ENCODE results near the gene ARL6IP5. TPM values are rescaled to one million over a fixed set of nuclear protein-coding genes. Genes with fewer than 3 reads are reported as not detected.

Gene ARL6IP5
- total RNA-seq, 1 experiment from 2014 or later = 30.0 TPM

- no peak for TF ChIP-seq JUND (IDR thresholded peaks at IDR 0.05)
- no peak for TF ChIP-seq EZH2 (IDR thresholded peaks at IDR 0.05)
- no peak for TF ChIP-seq SIN3A (IDR thresholded peaks at IDR 0.05; ENCODE audit: low read depth)
- TF ChIP-seq TCF7L2 (IDR thresholded peaks at IDR 0.05; ENCODE audit: borderline replicate concordance, extremely low read depth, insufficient read depth, insufficient read length) = no peak
- TF ChIP-seq YY1 (IDR thresholded peaks at IDR 0.05; ENCODE audit: extremely low read depth, insufficient replicate concordance, low read depth, low read length) = no peak
- no peak for TF ChIP-seq CEBPB (IDR thresholded peaks at IDR 0.05; ENCODE audit: low read depth)
- no peak for TF ChIP-seq ZBTB33 (IDR thresholded peaks at IDR 0.05; ENCODE audit: extremely low read depth, insufficient replicate concordance, low read length)
- TF ChIP-seq, protein P1, sequence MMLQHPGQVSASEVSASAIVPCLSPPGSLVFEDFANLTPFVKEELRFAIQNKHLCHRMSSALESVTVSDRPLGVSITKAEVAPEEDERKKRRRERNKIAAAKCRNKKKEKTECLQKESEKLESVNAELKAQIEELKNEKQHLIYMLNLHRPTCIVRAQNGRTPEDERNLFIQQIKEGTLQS (IDR thresholded peaks at IDR 0.05) = no peak
- TF ChIP-seq RAD21 (IDR thresholded peaks at IDR 0.05; ENCODE audit: low read depth) = no peak
- no peak for TF ChIP-seq CBX3 (IDR thresholded peaks at IDR 0.05; ENCODE audit: low read depth)
- no peak for TF ChIP-seq FOSL1 (IDR thresholded peaks at IDR 0.05; ENCODE audit: low read depth)
- TF ChIP-seq POLR2A (IDR thresholded peaks at IDR 0.05; ENCODE audit: borderline replicate concordance, extremely low read depth, insufficient read depth, insufficient read length) = no peak
- TF ChIP-seq SP1 (IDR thresholded peaks at IDR 0.05; ENCODE audit: low read depth) = no peak
- TF ChIP-seq REST (IDR thresholded peaks at IDR 0.05; ENCODE audit: low read depth) = no peak
- Histone ChIP-seq H3K4me3 (replicated peaks in 1 of 2; ENCODE audit: low read depth in 1 of 2, low read length in 2 of 2) (no peak overlapping the region), H3K4me1 (ENCODE audit: control insufficient read depth in 1 of 2, insufficient read depth in 2 of 2, low read length in 2 of 2) (no peaks in the 10 kb centered on the region; a peak in 1 of 4 replicates), H3K79me2 (ENCODE audit: insufficient read depth, low read length) (no peaks in the 10 kb centered on the region; the same call in 1 of the 2 replicates), H3K36me3 (ENCODE audit: control insufficient read depth in 1 of 2, insufficient read depth in 2 of 2, low read length in 2 of 2) (no peaks in the 10 kb centered on the region), H3K9me3 (ENCODE audit: control insufficient read depth in 1 of 2, insufficient read depth in 1 of 2, low read depth in 1 of 2, low read length in 2 of 2) (no peaks in the 10 kb centered on the region), H3K4me2 (ENCODE audit: low read length) (no peak overlapping the region), H4K20me1 (ENCODE audit: insufficient read depth) (no peaks in the 10 kb centered on the region), H3K27ac (ENCODE audit: low read depth, low read length) (no peak overlapping the region), H2AFZ (ENCODE audit: low read depth, low read length, poor library complexity, severe bottlenecking) (no peak overlapping the region), H3K9me2 (ENCODE audit: insufficient read depth) (no peaks in the 10 kb centered on the region), H3K27me3 (ENCODE audit: insufficient read depth, low read length) (no peaks in the 10 kb centered on the region), H3K9ac (ENCODE audit: low read length) (no peak overlapping the region)
- intact Hi-C loops (cut with micrococcal nuclease) = no loop called here
- no TSS peak for BruUV-seq (replicated peaks)
- ATAC-seq = no peak
- POLR2A ChIA-PET = no interaction called here
- CTCF ChIA-PET = no interaction called here
- RAD21 ChIA-PET (ENCODE audit: low non-redundant PET in 1 of 2, low total read pairs in 2 of 2, uncharacterized antibody in 2 of 2, unreplicated experiment in 2 of 2) = no interaction called here
- DNase-seq (ENCODE audit: low read depth, low spot score) = no peak
These were observed 11.6 kb downstream of the ARL6IP5 start for GRCh38 chr3:69096299-69096698.

All from HCT116 (cell line).